HEK293 (cell line): ENCODE results near the gene OSCP1.

ENCODE experiments used
- CTCF ChIA-PET: fragments of 350-600 bp; formaldehyde crosslinking; extraction: SDS; loops from one replicate; lab custom pipeline; 2021; ENCODE audit warnings: antibody characterized with exemption; lab: Yijun Ruan, JAX
- POLR2A ChIA-PET: fragments of 300-600 bp; formaldehyde crosslinking; extraction: SDS; loops from one replicate; lab custom pipeline; 2020; ENCODE audit warnings: antibody characterized with exemption, inconsistent platforms; lab: Yijun Ruan, JAX
- H3K27ac ChIP-seq: fragments of 200-500 bp; sonication (Bioruptor generic); 2 replicates; pipeline ENCODE4 v1.5.1; 2014; ENCODE audit warnings: low read depth, low read length, control low read depth, inconsistent platforms; ENCODE audit errors: extremely low read depth
- H3K36me3 ChIP-seq, 2 experiments: fragments of 200-500 bp in 1 of 2; sonication (Bioruptor generic) in 1 of 2; 1 replicate in 1 of 2; 2 replicates in 1 of 2; pipeline ENCODE4 v1.5.1; 2014 to 2017; ENCODE audit warnings: inconsistent platforms in 2 of 2, low read length in 2 of 2; ENCODE audit not compliant: control insufficient read depth in 2 of 2, insufficient read depth in 1 of 2
- H3K4me1 ChIP-seq: fragments of 200-500 bp; sonication (Bioruptor generic); 2 replicates; pipeline ENCODE4 v1.5.1; 2014; ENCODE audit warnings: mild to moderate bottlenecking, low read length, inconsistent platforms; ENCODE audit not compliant: control insufficient read depth, insufficient read depth
- H3K4me3 ChIP-seq: 2 replicates; pipeline ENCODE4 v1.5.1; 2011; ENCODE audit warnings: low read depth, mild to moderate bottlenecking, control low read depth, low read length, moderate library complexity
- H3K9me3 ChIP-seq: fragments of 200-500 bp; sonication (Bioruptor generic); 2 replicates; pipeline ENCODE4 v1.5.1; 2014; ENCODE audit warnings: low read depth, low read length, inconsistent platforms; ENCODE audit not compliant: control insufficient read depth, insufficient read depth
- FEZF1 ChIP-seq: fragments of 450-650 bp; formaldehyde crosslinking; IDR thresholded peaks from 2 replicates; pipeline ENCODE4 v1.5.1; 2016; ENCODE audit warnings: missing biosample characterization, missing genetic modification characterization
- IKZF3 ChIP-seq: fragments of 450-650 bp; IDR thresholded peaks from 2 replicates; pipeline ENCODE4 v1.5.0; 2018; ENCODE audit warnings: missing biosample characterization, mild to moderate bottlenecking, missing genetic modification characterization, moderate library complexity
- OSR2 ChIP-seq: fragments of 450-650 bp; formaldehyde crosslinking; IDR thresholded peaks from 2 replicates; pipeline ENCODE4 v1.5.1; 2016; ENCODE audit warnings: missing biosample characterization, missing genetic modification characterization
- PRDM10 ChIP-seq: fragments of 450-650 bp; formaldehyde crosslinking; IDR thresholded peaks from 2 replicates; pipeline ENCODE4 v1.5.1; 2016; ENCODE audit warnings: missing biosample characterization, missing genetic modification characterization
- SETDB1 ChIP-seq: IDR thresholded peaks from one replicate; pipeline ENCODE4 v1.6.1; 2017; ENCODE audit warnings: mild to moderate bottlenecking, low read length, moderate library complexity, mixed read lengths; ENCODE audit not compliant: insufficient read length
- TRIM28 ChIP-seq: IDR thresholded peaks from 2 replicates; pipeline ENCODE4 v1.6.1; 2011; ENCODE audit warnings: low read length, control low read depth, borderline replicate concordance
- ZBTB17 ChIP-seq: fragments of 450-650 bp; formaldehyde crosslinking; IDR thresholded peaks from 2 replicates; pipeline ENCODE4 v1.5.1; 2016; ENCODE audit warnings: missing biosample characterization, missing genetic modification characterization
- ZBTB44 ChIP-seq: fragments of 450-650 bp; IDR thresholded peaks from 2 replicates; pipeline ENCODE4 v1.5.1; 2018; ENCODE audit warnings: missing biosample characterization, mild to moderate bottlenecking, missing genetic modification characterization
- ZIC2 ChIP-seq: fragments of 450-650 bp; formaldehyde crosslinking; IDR thresholded peaks from 2 replicates; pipeline ENCODE4 v1.5.1; 2016; ENCODE audit warnings: missing biosample characterization, missing genetic modification characterization
- ZNF16 ChIP-seq: fragments of 450-650 bp; formaldehyde crosslinking; IDR thresholded peaks from 2 replicates; pipeline ENCODE4 v1.5.1; 2016; ENCODE audit warnings: low read depth, missing biosample characterization, missing genetic modification characterization
- ZNF2 ChIP-seq: fragments of 450-650 bp; formaldehyde crosslinking; IDR thresholded peaks from 2 replicates; pipeline ENCODE4 v1.5.1; 2016; ENCODE audit warnings: missing biosample characterization, missing genetic modification characterization
- ZNF394 ChIP-seq: fragments of 450-650 bp; formaldehyde crosslinking; IDR thresholded peaks from 2 replicates; pipeline ENCODE4 v1.5.1; 2016; ENCODE audit warnings: missing biosample characterization, missing genetic modification characterization, mild to moderate bottlenecking, moderate library complexity, borderline replicate concordance
- ZNF518A ChIP-seq: fragments of 450-650 bp; formaldehyde crosslinking; conservative IDR thresholded peaks from 2 replicates; pipeline ENCODE4 v1.5.1; 2016; ENCODE audit warnings: low read depth, missing biosample characterization, missing genetic modification characterization
- ZNF580 ChIP-seq: fragments of 450-650 bp; formaldehyde crosslinking; IDR thresholded peaks from 2 replicates; pipeline ENCODE4 v1.5.1; 2016; ENCODE audit warnings: missing biosample characterization, missing genetic modification characterization
- ZNF768 ChIP-seq: fragments of 450-650 bp; formaldehyde crosslinking; IDR thresholded peaks from 2 replicates; pipeline ENCODE4 v1.5.1; 2018; ENCODE audit warnings: missing biosample characterization, mild to moderate bottlenecking, missing genetic modification characterization
- TF ChIP-seq, protein P1 (sequence below): fragments of 450-650 bp; formaldehyde crosslinking; IDR thresholded peaks from 2 replicates; pipeline ENCODE4 v1.5.1; 2016; ENCODE audit warnings: missing biosample characterization, missing genetic modification characterization, low read depth
- TF ChIP-seq, protein P2 (sequence below): fragments of 450-650 bp; formaldehyde crosslinking; IDR thresholded peaks from 2 replicates; pipeline ENCODE4 v1.5.1; 2017; ENCODE audit warnings: missing biosample characterization, missing genetic modification characterization
- TF ChIP-seq, protein P3 (sequence below): fragments of 450-650 bp; formaldehyde crosslinking; IDR thresholded peaks from 2 replicates; pipeline ENCODE4 v1.5.1; 2016; ENCODE audit warnings: missing biosample characterization, missing genetic modification characterization

Gene OSCP1

GRCh38 chr1:36479505-36480051 lies 29.3 kb upstream of the OSCP1 start:
- POLR2A ChIA-PET, result no interaction called here
- CTCF ChIA-PET, result interaction anchor here (2.6 kb wide), 1 partner anchor 37 kb away, joined by 11 read pairs; no protein-coding TSS in a partner anchor

More at GRCh38 chr1:36479505-36480051, 29.3 kb upstream of the OSCP1 start:
- Histone ChIP-seq H3K36me3 (no peaks in the 10 kb centered on the region), H3K4me1 (no peaks in the 10 kb centered on the region), H3K9me3 (no peaks in the 10 kb centered on the region), H3K27ac (no peak overlapping the region), H3K4me3 (no peak overlapping the region)
- TF ChIP-seq OSR2, result no peak
- 0 out of 2 replicates have a peak, but pooled peaks have one; percentile 50 for TF ChIP-seq ZBTB44 (tag by site-specific recombination)
- 0 out of 2 replicates have a peak, but pooled peaks have one; percentile 27 for TF ChIP-seq ZIC2 (tag by site-specific recombination)
- no peak for TF ChIP-seq ZNF2 (tag by site-specific recombination)
- peak; percentile 29; the same call in 1 of the 2 replicates for TF ChIP-seq ZBTB17
- TF ChIP-seq FEZF1 (tag by site-specific recombination), result peak; percentile 75
- peak; percentile 84 for TF ChIP-seq ZNF768 (tag by site-specific recombination)
- TF ChIP-seq ZNF580 (tag by site-specific recombination), result 0 out of 2 replicates have a peak, but pooled peaks have one; percentile 42
- no peak for TF ChIP-seq ZNF16 (tag by site-specific recombination)
- 0 out of 2 replicates have a peak, but pooled peaks have one; percentile 13 for TF ChIP-seq PRDM10
- TF ChIP-seq, protein P1, sequence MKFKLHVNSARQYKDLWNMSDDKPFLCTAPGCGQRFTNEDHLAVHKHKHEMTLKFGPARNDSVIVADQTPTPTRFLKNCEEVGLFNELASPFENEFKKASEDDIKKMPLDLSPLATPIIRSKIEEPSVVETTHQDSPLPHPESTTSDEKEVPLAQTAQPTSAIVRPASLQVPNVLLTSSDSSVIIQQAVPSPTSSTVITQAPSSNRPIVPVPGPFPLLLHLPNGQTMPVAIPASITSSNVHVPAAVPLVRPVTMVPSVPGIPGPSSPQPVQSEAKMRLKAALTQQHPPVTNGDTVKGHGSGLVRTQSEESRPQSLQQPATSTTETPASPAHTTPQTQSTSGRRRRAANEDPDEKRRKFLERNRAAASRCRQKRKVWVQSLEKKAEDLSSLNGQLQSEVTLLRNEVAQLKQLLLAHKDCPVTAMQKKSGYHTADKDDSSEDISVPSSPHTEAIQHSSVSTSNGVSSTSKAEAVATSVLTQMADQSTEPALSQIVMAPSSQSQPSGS (tag by site-specific recombination), result peak; percentile 23; the same call in 1 of the 2 replicates
- 0 out of 2 replicates have a peak, but pooled peaks have one; percentile 13 for TF ChIP-seq IKZF3
- TF ChIP-seq TRIM28, result peak; percentile 56; the same call in 1 of the 2 replicates
- TF ChIP-seq ZNF394 (tag by site-specific recombination), result no peak
- TF ChIP-seq, protein P2, sequence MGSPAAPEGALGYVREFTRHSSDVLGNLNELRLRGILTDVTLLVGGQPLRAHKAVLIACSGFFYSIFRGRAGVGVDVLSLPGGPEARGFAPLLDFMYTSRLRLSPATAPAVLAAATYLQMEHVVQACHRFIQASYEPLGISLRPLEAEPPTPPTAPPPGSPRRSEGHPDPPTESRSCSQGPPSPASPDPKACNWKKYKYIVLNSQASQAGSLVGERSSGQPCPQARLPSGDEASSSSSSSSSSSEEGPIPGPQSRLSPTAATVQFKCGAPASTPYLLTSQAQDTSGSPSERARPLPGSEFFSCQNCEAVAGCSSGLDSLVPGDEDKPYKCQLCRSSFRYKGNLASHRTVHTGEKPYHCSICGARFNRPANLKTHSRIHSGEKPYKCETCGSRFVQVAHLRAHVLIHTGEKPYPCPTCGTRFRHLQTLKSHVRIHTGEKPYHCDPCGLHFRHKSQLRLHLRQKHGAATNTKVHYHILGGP (tag by site-specific recombination), result peak; percentile 86
- no peak for TF ChIP-seq ZNF518A (tag by site-specific recombination)
- TF ChIP-seq SETDB1, result peak; percentile 52
- TF ChIP-seq, protein P3, sequence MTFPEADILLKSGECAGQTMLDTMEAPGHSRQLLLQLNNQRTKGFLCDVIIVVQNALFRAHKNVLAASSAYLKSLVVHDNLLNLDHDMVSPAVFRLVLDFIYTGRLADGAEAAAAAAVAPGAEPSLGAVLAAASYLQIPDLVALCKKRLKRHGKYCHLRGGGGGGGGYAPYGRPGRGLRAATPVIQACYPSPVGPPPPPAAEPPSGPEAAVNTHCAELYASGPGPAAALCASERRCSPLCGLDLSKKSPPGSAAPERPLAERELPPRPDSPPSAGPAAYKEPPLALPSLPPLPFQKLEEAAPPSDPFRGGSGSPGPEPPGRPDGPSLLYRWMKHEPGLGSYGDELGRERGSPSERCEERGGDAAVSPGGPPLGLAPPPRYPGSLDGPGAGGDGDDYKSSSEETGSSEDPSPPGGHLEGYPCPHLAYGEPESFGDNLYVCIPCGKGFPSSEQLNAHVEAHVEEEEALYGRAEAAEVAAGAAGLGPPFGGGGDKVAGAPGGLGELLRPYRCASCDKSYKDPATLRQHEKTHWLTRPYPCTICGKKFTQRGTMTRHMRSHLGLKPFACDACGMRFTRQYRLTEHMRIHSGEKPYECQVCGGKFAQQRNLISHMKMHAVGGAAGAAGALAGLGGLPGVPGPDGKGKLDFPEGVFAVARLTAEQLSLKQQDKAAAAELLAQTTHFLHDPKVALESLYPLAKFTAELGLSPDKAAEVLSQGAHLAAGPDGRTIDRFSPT (tag by site-specific recombination), result no peak
